Measurements from ENCODE around the gene MID1.

Gene MID1

GRCh38 chrX:10620121-10620699 lies at the start of gene MID1:
Gene MID1, minus strand, starts transcription at chrX:10620585. Its CDS starts 53,038 bp downstream, at chrX:10567547.
- peak; percentile 83 for DNase-seq

- no peak for DNase-seq
These were observed 46.8 kb upstream of the MID1 start for GRCh38 chrX:10667143-10667542.

GRCh38 chrX:10666102-10666501 lies 45.7 kb upstream of the MID1 start:
- DNase-seq, result no peak

GRCh38 chrX:10665681-10666080 lies 45.3 kb upstream of the MID1 start:
- no peak for DNase-seq

GRCh38 chrX:10660171-10660570 lies 39.8 kb upstream of the MID1 start:
- DNase-seq, result peak; percentile 51

- no peak for DNase-seq
These were observed 35.8 kb upstream of the MID1 start for GRCh38 chrX:10656214-10656613.

- DNase-seq, result no peak
These were observed 34.6 kb upstream of the MID1 start for GRCh38 chrX:10654960-10655359.

- no peak for DNase-seq
These were observed 32.9 kb upstream of the MID1 start for GRCh38 chrX:10653302-10653701.

GRCh38 chrX:10649265-10649664 lies 28.9 kb upstream of the MID1 start:
- no peak for DNase-seq

- DNase-seq, result no peak
These were observed 28.2 kb upstream of the MID1 start for GRCh38 chrX:10648614-10649013.

GRCh38 chrX:10636851-10637250 lies 16.5 kb upstream of the MID1 start:
- DNase-seq, result no peak

GRCh38 chrX:10636337-10636736 lies 16.0 kb upstream of the MID1 start:
- no peak for DNase-seq

- DNase-seq, result peak; percentile 38
These were observed 14.2 kb upstream of the MID1 start for GRCh38 chrX:10634392-10635161.

- DNase-seq, result peak; percentile 31
These were observed 13.3 kb upstream of the MID1 start for GRCh38 chrX:10633722-10634121.

GRCh38 chrX:10631416-10632145 lies 11.2 kb upstream of the MID1 start:
- no peak for DNase-seq

GRCh38 chrX:10630320-10630719 lies 9.9 kb upstream of the MID1 start:
- no peak for DNase-seq

- DNase-seq, result no peak
These were observed 9.5 kb upstream of the MID1 start for GRCh38 chrX:10629905-10630304.

GRCh38 chrX:10628906-10629305 lies 8.5 kb upstream of the MID1 start:
- DNase-seq, result no peak

- no peak for DNase-seq
These were observed 1.8 kb upstream of the MID1 start for GRCh38 chrX:10622197-10622596.

- no peak for DNase-seq
These were observed 849 bp downstream of the MID1 start for GRCh38 chrX:10619425-10620046.

- DNase-seq, result no peak
These were observed 1.4 kb downstream of the MID1 start for GRCh38 chrX:10618961-10619360.

GRCh38 chrX:10617999-10618351 lies 2.4 kb downstream of the MID1 start:
- no peak for DNase-seq

GRCh38 chrX:10617186-10617998 lies 3.0 kb downstream of the MID1 start:
- DNase-seq, result no peak

All from retina (tissue), 1 donor.